GM04503 (cell line): Measurements from ENCODE around the gene PRICKLE1.
A peak's percentile ranks its signal among the peaks of the same experiment; 100 is the strongest.

ENCODE experiments used
- DNase-seq: peaks from one replicate; pipeline ENCODE4 v3.0.0-alpha.2; 2012; ENCODE audit warnings: low read depth

Gene PRICKLE1

GRCh38 chr12:42588524-42589464 lies 752 bp downstream of the PRICKLE1 start:
- DNase-seq, result no peak

GRCh38 chr12:42587601-42588523 lies 1.7 kb downstream of the PRICKLE1 start:
- no peak for DNase-seq

- DNase-seq, result no peak
Measured at GRCh38 chr12:42586268-42586667, 3.3 kb downstream of the PRICKLE1 start.

GRCh38 chr12:42585841-42586216 lies 3.7 kb downstream of the PRICKLE1 start:
- no peak for DNase-seq

GRCh38 chr12:42585154-42585840 lies 4.2 kb downstream of the PRICKLE1 start:
- no peak for DNase-seq

- DNase-seq, result no peak
Measured at GRCh38 chr12:42584651-42585111, 4.9 kb downstream of the PRICKLE1 start.

- no peak for DNase-seq
Measured at GRCh38 chr12:42583016-42583415, 6.5 kb downstream of the PRICKLE1 start.

GRCh38 chr12:42582498-42582897 lies 7.0 kb downstream of the PRICKLE1 start:
- DNase-seq, result no peak

- no peak for DNase-seq
Measured at GRCh38 chr12:42582050-42582449, 7.5 kb downstream of the PRICKLE1 start.

GRCh38 chr12:42576374-42576773 lies 13.2 kb downstream of the PRICKLE1 start:
- no peak for DNase-seq

- no peak for DNase-seq
Measured at GRCh38 chr12:42575717-42576116, 13.8 kb downstream of the PRICKLE1 start.

- no peak for DNase-seq
Measured at GRCh38 chr12:42574851-42575266, 14.7 kb downstream of the PRICKLE1 start.

GRCh38 chr12:42571327-42572009 lies 18.1 kb downstream of the PRICKLE1 start:
- no peak for DNase-seq

- no peak for DNase-seq
Measured at GRCh38 chr12:42570076-42570475, 19.5 kb downstream of the PRICKLE1 start.

GRCh38 chr12:42568952-42569915 lies 20.3 kb downstream of the PRICKLE1 start:
- no peak for DNase-seq

- DNase-seq, result no peak
Measured at GRCh38 chr12:42565633-42566032, 23.9 kb downstream of the PRICKLE1 start.

GRCh38 chr12:42564996-42565395 lies 24.6 kb downstream of the PRICKLE1 start:
- no peak for DNase-seq

- DNase-seq, result peak; percentile 77
Measured at GRCh38 chr12:42564556-42564955, 25.0 kb downstream of the PRICKLE1 start.

- DNase-seq, result no peak
Measured at GRCh38 chr12:42560977-42561376, 28.6 kb downstream of the PRICKLE1 start.

- no peak for DNase-seq
Measured at GRCh38 chr12:42557586-42558172, 31.9 kb downstream of the PRICKLE1 start.
